Measurements from ENCODE around the gene TAAR8.
"Not testable (repeated sequence)": the region's sequence is repeated elsewhere in the genome, so short reads cannot be mapped to it uniquely, and the experiment has no call there.

The TAAR8 gene

DNA sequence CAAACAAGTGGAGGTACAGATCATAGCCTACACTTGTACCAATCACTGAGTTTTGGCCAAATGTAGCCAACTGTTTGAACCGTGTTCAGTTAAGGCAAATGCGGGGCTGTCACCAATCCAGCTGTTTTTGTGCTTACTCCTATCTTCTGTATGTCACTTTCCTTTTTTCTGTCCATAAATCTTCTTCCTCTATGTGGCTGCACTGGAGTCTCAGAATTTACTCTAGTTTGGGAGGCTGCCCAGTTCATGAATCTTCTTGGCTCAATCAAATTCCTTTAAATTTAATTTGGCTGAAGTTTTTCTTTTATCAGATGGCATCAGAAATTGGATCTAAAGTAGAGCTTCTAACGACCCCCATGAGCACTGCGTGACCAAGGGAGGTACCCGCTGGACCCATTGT, 27.8 kb upstream of the TAAR8 start:
- no peak overlapping the region for H3K4me3 ChIP-seq (ENCODE audit: low read length)
- H3K4me1 ChIP-seq (ENCODE audit: insufficient read depth, low read length) = no peaks in the 10 kb centered on the region
- no peak overlapping the region for H2AFZ ChIP-seq (ENCODE audit: low read depth, low read length)
- H3K9me3 ChIP-seq (ENCODE audit: low read length) = peaks cover 4% of the 10 kb centered on the region
- H3K27me3 ChIP-seq (ENCODE audit: insufficient read depth, low read length) = peaks cover 12% of the 10 kb centered on the region
- H3K36me3 ChIP-seq (ENCODE audit: insufficient read depth, low read length) = no peaks in the 10 kb centered on the region

GRCh38 chr6:132525866-132526265, 26.6 kb upstream of the TAAR8 start:
- no peak overlapping the region for H3K4me3 ChIP-seq (ENCODE audit: low read length)
- H3K27me3 ChIP-seq (ENCODE audit: insufficient read depth, low read length) = peaks cover 10% of the 10 kb centered on the region
- H3K9me3 ChIP-seq (ENCODE audit: low read length) = peaks cover 4% of the 10 kb centered on the region
- H3K4me1 ChIP-seq (ENCODE audit: insufficient read depth, low read length) = no peaks in the 10 kb centered on the region
- H2AFZ ChIP-seq (ENCODE audit: low read depth, low read length) = no peak overlapping the region
- no peaks in the 10 kb centered on the region for H3K36me3 ChIP-seq (ENCODE audit: insufficient read depth, low read length)

GRCh38 chr6:132526461-132526860, 26.0 kb upstream of the TAAR8 start:
- peaks cover 8% of the 10 kb centered on the region for H3K27me3 ChIP-seq (ENCODE audit: insufficient read depth, low read length)
- H3K36me3 ChIP-seq (ENCODE audit: insufficient read depth, low read length) = no peaks in the 10 kb centered on the region
- no peaks in the 10 kb centered on the region for H3K4me1 ChIP-seq (ENCODE audit: insufficient read depth, low read length)
- H3K9me3 ChIP-seq (ENCODE audit: low read length) = peaks cover 4% of the 10 kb centered on the region
- H3K4me3 ChIP-seq (ENCODE audit: low read length) = no peak overlapping the region
- H2AFZ ChIP-seq (ENCODE audit: low read depth, low read length) = no peak overlapping the region

DNA sequence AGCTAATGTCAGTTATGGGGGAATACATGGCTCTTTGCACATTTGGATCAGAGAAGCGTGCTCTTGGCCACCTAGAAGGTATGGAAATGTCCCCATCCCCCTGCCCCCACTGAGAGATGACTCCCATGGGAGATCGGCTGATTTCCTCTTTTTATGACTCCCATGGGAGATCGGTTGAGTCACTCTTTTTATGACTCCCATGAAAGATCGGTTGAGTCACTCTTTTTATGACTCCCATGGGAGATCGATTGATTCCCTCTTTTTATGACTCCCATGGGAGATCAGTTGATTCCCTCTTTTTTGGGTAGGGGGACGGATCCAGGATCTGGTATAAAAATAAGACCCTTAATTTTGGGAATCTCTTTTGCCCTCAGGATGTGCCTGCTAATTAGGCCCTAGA, 24.7 kb upstream of the TAAR8 start:
- no peaks in the 10 kb centered on the region for H3K4me1 ChIP-seq (ENCODE audit: insufficient read depth, low read length)
- no peak overlapping the region for H2AFZ ChIP-seq (ENCODE audit: low read depth, low read length)
- H3K36me3 ChIP-seq (ENCODE audit: insufficient read depth, low read length) = no peaks in the 10 kb centered on the region
- no peak overlapping the region for H3K4me3 ChIP-seq (ENCODE audit: low read length)
- peaks cover 8% of the 10 kb centered on the region for H3K27me3 ChIP-seq (ENCODE audit: insufficient read depth, low read length)
- peaks cover 4% of the 10 kb centered on the region for H3K9me3 ChIP-seq (ENCODE audit: low read length)

DNA sequence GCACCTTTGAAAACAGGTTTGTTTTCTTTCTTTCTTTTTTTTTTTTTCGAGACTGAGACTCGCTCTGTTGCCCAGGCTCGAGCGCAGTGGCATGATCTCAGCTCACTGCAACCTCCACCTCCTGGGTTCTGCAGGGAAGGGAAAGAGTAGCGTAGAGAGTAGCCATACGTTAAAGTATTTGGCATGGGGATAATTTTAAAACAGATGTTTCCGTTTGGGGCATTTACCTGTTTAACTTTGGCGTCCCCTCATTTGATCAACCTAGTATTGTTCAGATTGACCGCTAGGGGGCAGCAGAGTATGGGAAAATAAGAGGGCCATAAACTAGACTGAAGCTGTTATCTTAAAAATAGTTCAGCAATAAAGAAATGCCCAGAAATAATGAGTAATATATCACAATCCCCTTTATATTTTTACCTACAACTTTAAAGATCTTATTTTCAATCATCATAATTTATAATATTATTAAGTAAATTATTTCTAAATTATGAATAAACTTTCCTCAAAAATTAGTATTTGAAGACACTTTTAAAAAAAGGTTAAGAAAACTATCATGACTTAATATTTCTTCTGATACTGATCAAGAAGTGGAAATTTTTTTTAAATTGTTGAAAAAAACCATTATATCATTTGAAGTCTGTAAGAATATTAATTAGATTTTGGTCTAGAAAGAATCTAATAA, 22.0 kb upstream of the TAAR8 start:
- no peaks in the 10 kb centered on the region for H3K36me3 ChIP-seq (ENCODE audit: insufficient read depth, low read length)
- no peak overlapping the region for H2AFZ ChIP-seq (ENCODE audit: low read depth, low read length)
- no peaks in the 10 kb centered on the region for H3K4me1 ChIP-seq (ENCODE audit: insufficient read depth, low read length)
- H3K9me3 ChIP-seq (ENCODE audit: low read length) = no peaks in the 10 kb centered on the region
- peaks cover 8% of the 10 kb centered on the region for H3K27me3 ChIP-seq (ENCODE audit: insufficient read depth, low read length)
- H3K4me3 ChIP-seq (ENCODE audit: low read length) = no peak overlapping the region

- not testable (repeated sequence) for H3K4me1 ChIP-seq (ENCODE audit: insufficient read depth, low read length); H3K36me3 ChIP-seq (ENCODE audit: insufficient read depth, low read length); H3K4me3 ChIP-seq (ENCODE audit: low read length); H2AFZ ChIP-seq (ENCODE audit: low read depth, low read length); H3K27me3 ChIP-seq (ENCODE audit: insufficient read depth, low read length); H3K9me3 ChIP-seq (ENCODE audit: low read length)
These were observed 17.9 kb upstream of the TAAR8 start for GRCh38 chr6:132534546-132534945.

DNA sequence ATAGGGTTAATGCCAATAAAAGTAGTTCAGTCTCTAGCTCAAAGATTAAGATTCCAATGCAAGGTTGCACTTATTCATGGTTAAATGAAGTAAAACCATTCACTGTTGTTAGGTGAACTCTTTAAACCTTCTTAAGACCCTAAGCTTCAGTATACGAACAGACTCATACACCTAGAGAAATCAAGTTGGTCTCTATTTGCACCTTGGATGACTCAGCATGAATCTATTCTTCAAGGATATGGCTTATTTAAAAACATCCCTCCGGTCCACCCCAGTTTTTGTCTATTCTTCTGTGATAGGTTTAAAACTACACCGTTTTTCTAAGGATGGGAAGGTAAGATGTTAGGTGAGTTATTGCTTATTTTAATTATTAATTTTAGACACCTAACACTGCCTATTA, 15.3 kb upstream of the TAAR8 start:
- no peaks in the 10 kb centered on the region for H3K36me3 ChIP-seq (ENCODE audit: insufficient read depth, low read length)
- H3K9me3 ChIP-seq (ENCODE audit: low read length) = no peaks in the 10 kb centered on the region
- no peak overlapping the region for H2AFZ ChIP-seq (ENCODE audit: low read depth, low read length)
- H3K27me3 ChIP-seq (ENCODE audit: insufficient read depth, low read length) = no peaks in the 10 kb centered on the region
- H3K4me3 ChIP-seq (ENCODE audit: low read length) = no peak overlapping the region
- no peaks in the 10 kb centered on the region for H3K4me1 ChIP-seq (ENCODE audit: insufficient read depth, low read length)

GRCh38 chr6:132537977-132538376, 14.5 kb upstream of the TAAR8 start, which contains the start of gene TAAR9:
TAAR9 (plus strand) TSS chr6:132538277; CDS start chr6:132538290, 13 bp downstream.
- Histone ChIP-seq H3K9me3 (ENCODE audit: low read length) (no peaks in the 10 kb centered on the region), H3K4me3 (ENCODE audit: low read length) (no peak within 1 kb of the TSS), H2AFZ (ENCODE audit: low read depth, low read length) (no peak within 1 kb of the TSS), H3K4me1 (ENCODE audit: insufficient read depth, low read length) (no peaks in the 10 kb centered on the region), H3K27me3 (ENCODE audit: insufficient read depth, low read length) (no peaks in the 10 kb centered on the region), H3K36me3 (ENCODE audit: insufficient read depth, low read length) (no peaks in the 10 kb centered on the region)

DNA sequence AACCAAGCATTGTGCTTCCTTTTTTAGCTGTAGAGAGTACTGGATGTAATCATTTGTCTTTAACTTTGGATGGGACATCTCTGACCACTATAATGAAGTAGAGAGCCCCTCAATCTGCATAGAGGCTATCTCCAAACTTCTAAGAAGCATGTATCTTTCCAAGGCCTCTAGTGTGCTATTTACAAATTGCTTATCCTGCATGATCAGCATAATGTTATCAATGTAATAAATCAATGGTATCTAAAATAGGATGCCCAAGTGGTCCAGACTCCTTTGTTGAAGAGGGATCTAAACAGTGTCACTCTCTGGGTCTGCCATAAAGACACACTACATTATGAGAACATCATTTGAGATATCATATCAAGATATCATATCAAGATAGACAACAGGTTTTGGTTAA, 7.6 kb upstream of the TAAR8 start:
- Histone ChIP-seq H3K9me3 (ENCODE audit: low read length) (no peaks in the 10 kb centered on the region), H3K4me3 (ENCODE audit: low read length) (no peak overlapping the region), H2AFZ (ENCODE audit: low read depth, low read length) (no peak overlapping the region), H3K27me3 (ENCODE audit: insufficient read depth, low read length) (no peaks in the 10 kb centered on the region), H3K36me3 (ENCODE audit: insufficient read depth, low read length) (no peaks in the 10 kb centered on the region), H3K4me1 (ENCODE audit: insufficient read depth, low read length) (no peaks in the 10 kb centered on the region)

- H2AFZ ChIP-seq (ENCODE audit: low read depth, low read length) = no peak overlapping the region
- no peaks in the 10 kb centered on the region for H3K27me3 ChIP-seq (ENCODE audit: insufficient read depth, low read length)
- no peak overlapping the region for H3K4me3 ChIP-seq (ENCODE audit: low read length)
- H3K9me3 ChIP-seq (ENCODE audit: low read length) = no peaks in the 10 kb centered on the region
- no peaks in the 10 kb centered on the region for H3K4me1 ChIP-seq (ENCODE audit: insufficient read depth, low read length)
- no peaks in the 10 kb centered on the region for H3K36me3 ChIP-seq (ENCODE audit: insufficient read depth, low read length)
These were observed 3.6 kb upstream of the TAAR8 start for GRCh38 chr6:132548746-132549463.

- H2AFZ ChIP-seq (ENCODE audit: low read depth, low read length) = no peak overlapping the region
- no peaks in the 10 kb centered on the region for H3K4me1 ChIP-seq (ENCODE audit: insufficient read depth, low read length)
- H3K4me3 ChIP-seq (ENCODE audit: low read length) = no peak overlapping the region
- H3K36me3 ChIP-seq (ENCODE audit: insufficient read depth, low read length) = no peaks in the 10 kb centered on the region
- H3K27me3 ChIP-seq (ENCODE audit: insufficient read depth, low read length) = no peaks in the 10 kb centered on the region
- H3K9me3 ChIP-seq (ENCODE audit: low read length) = no peaks in the 10 kb centered on the region
These were observed 1.3 kb upstream of the TAAR8 start for GRCh38 chr6:132551214-132551613.

GRCh38 chr6:132560087-132560486, 7.6 kb downstream of the TAAR8 start:
- H3K4me3 ChIP-seq (ENCODE audit: low read length); H3K27me3 ChIP-seq (ENCODE audit: insufficient read depth, low read length); H2AFZ ChIP-seq (ENCODE audit: low read depth, low read length): not testable (repeated sequence)

DNA sequence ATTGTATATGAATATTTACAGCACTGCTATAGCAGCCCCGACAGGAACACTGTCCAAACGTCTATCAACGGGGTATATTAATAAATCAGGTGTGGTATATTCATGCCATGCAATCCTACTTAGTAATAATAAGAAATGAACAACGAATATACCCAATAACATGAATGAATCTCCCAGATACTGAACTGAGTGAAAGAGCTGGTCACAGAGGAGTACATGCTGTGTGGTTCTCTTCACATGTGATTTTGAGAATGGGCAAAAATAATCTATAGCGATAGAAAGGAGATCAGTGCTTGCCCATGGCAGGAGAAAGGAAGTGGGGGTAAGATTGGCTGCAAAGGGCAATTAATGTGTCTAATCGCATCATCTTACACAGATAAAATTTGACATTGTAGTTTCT, 13.9 kb downstream of the TAAR8 start:
- H3K4me3 ChIP-seq (ENCODE audit: low read length) = no peak overlapping the region
- no peaks in the 10 kb centered on the region for H3K9me3 ChIP-seq (ENCODE audit: low read length)
- peaks cover 2% of the 10 kb centered on the region for H3K4me1 ChIP-seq (ENCODE audit: insufficient read depth, low read length)
- no peaks in the 10 kb centered on the region for H3K36me3 ChIP-seq (ENCODE audit: insufficient read depth, low read length)
- no peaks in the 10 kb centered on the region for H3K27me3 ChIP-seq (ENCODE audit: insufficient read depth, low read length)
- no peak overlapping the region for H2AFZ ChIP-seq (ENCODE audit: low read depth, low read length)

More at GRCh38 chr6:132560087-132560486, 7.6 kb downstream of the TAAR8 start:
- not testable (repeated sequence) for H3K9me3 ChIP-seq (ENCODE audit: low read length); H3K36me3 ChIP-seq (ENCODE audit: insufficient read depth, low read length); H3K4me1 ChIP-seq (ENCODE audit: insufficient read depth, low read length)
